RWPE2 (cell line): Measurements from ENCODE around the gene DRC3.
A peak's percentile ranks its signal among the peaks of the same experiment; 100 is the strongest.

ENCODE experiments used
- ATAC-seq: fragments of 200-7000 bp; cut with Tn5 transposase; 3 replicates; pipeline ENCODE4 v1.9.1; 2021; ENCODE audit warnings: low read depth
- DNase-seq: peaks from one replicate; pipeline ENCODE4 v3.0.0-alpha.2; 2020; ENCODE audit warnings: low spot score
- H3K27ac ChIP-seq: fragments of 450-650 bp; 2 replicates; pipeline ENCODE4 v1.5.1; 2017; ENCODE audit warnings: mild to moderate bottlenecking; ENCODE audit not compliant: poor library complexity, severe bottlenecking
- H3K27me3 ChIP-seq: fragments of 250-450 bp; sonication (Bioruptor Pico); 2 replicates; pipeline ENCODE4 v1.5.1; 2021; ENCODE audit warnings: mild to moderate bottlenecking, moderate library complexity; ENCODE audit not compliant: insufficient read depth, poor library complexity, severe bottlenecking
- H3K36me3 ChIP-seq: fragments of 250-450 bp; sonication (Bioruptor Pico); 2 replicates; pipeline ENCODE4 v1.5.1; 2020; ENCODE audit warnings: low read depth, mild to moderate bottlenecking, moderate library complexity
- H3K4me1 ChIP-seq: fragments of 250-450 bp; sonication (Bioruptor Pico); 2 replicates; pipeline ENCODE4 v1.5.1; 2021; ENCODE audit warnings: mild to moderate bottlenecking, moderate library complexity; ENCODE audit not compliant: insufficient read depth, poor library complexity, severe bottlenecking
- H3K4me3 ChIP-seq: fragments of 250-450 bp; sonication (Bioruptor Pico); 2 replicates; pipeline ENCODE4 v1.5.1; 2021; ENCODE audit warnings: mild to moderate bottlenecking, moderate library complexity; ENCODE audit not compliant: severe bottlenecking
- H3K9me3 ChIP-seq: fragments of 250-450 bp; sonication (Bioruptor Pico); 2 replicates; pipeline ENCODE4 v1.5.1; 2021; ENCODE audit warnings: mild to moderate bottlenecking, moderate library complexity; ENCODE audit not compliant: severe bottlenecking
- TF ChIP-seq, protein P1 (sequence below): fragments of 450-650 bp; IDR thresholded peaks from one replicate; pipeline ENCODE4 v1.5.1; 2017; ENCODE audit warnings: mild to moderate bottlenecking, moderate library complexity; ENCODE audit not compliant: poor library complexity, severe bottlenecking

Gene DRC3

GRCh38 chr17:18025241-18025944, 52.7 kb downstream of the DRC3 start:
- peak overlapping the region; percentile 23 for H3K27ac ChIP-seq
- peak; percentile 59 for DNase-seq
- no peak overlapping the region for H3K4me3 ChIP-seq
- H3K9me3 ChIP-seq: no peaks in the 10 kb centered on the region
- H3K4me1 ChIP-seq: peaks cover 17% of the 10 kb centered on the region
- peak; percentile 95 for ATAC-seq
- TF ChIP-seq, protein P1, sequence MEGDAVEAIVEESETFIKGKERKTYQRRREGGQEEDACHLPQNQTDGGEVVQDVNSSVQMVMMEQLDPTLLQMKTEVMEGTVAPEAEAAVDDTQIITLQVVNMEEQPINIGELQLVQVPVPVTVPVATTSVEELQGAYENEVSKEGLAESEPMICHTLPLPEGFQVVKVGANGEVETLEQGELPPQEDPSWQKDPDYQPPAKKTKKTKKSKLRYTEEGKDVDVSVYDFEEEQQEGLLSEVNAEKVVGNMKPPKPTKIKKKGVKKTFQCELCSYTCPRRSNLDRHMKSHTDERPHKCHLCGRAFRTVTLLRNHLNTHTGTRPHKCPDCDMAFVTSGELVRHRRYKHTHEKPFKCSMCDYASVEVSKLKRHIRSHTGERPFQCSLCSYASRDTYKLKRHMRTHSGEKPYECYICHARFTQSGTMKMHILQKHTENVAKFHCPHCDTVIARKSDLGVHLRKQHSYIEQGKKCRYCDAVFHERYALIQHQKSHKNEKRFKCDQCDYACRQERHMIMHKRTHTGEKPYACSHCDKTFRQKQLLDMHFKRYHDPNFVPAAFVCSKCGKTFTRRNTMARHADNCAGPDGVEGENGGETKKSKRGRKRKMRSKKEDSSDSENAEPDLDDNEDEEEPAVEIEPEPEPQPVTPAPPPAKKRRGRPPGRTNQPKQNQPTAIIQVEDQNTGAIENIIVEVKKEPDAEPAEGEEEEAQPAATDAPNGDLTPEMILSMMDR: no peak
- H3K27me3 ChIP-seq: no peaks in the 10 kb centered on the region
- H3K36me3 ChIP-seq: peaks cover 21% of the 10 kb centered on the region

DNA sequence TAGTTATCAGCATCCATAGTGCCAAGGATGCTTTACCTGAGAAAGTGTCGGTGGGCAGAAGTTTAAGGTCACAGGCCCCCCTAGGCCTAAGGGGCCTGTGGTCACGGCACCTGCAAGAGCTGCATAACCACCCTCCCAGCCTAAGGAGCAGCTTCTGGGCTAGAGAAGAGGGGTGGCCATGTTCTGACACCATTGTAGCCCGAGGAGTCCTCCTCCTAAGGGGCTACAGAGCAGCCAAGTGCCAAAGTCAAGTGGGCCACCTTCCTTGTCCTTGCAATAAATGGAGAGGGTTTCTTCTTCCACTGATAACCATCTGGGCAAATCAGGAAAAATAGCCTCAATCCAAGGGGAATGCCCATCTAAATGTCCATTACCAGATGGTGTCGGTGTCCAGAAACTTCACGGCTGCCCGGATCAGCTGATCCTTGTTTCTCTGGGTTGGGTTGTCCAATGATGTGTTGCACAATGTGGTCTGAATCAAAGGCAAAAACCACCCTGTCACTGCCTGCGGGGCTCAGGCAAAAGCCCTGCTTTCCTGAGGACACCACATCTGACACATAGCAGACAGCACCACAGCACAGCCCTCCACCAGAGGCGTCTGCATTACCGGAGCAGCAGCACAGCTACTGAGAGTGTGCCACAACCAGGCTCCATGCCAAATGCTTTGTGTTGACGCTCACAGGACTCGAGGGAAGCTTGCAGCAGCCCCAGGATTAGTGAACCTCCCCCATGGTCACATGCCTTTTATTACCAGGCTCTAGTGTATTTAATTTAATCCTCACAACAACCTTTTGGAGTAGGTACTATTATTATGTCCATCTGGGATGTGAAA, 53.5 kb downstream of the DRC3 start:
- peak overlapping the region; percentile 23 for H3K27ac ChIP-seq
- no peak for ATAC-seq

GRCh38 chr17:18027280-18027679, 54.6 kb downstream of the DRC3 start:
- ATAC-seq (no peak), DNase-seq (no peak)
- Histone ChIP-seq H3K27ac (no peak overlapping the region), H3K36me3 (peaks cover 14% of the 10 kb centered on the region), H3K27me3 (no peaks in the 10 kb centered on the region), H3K4me1 (peaks cover 23% of the 10 kb centered on the region), H3K9me3 (no peaks in the 10 kb centered on the region), H3K4me3 (no peak overlapping the region)
- TF ChIP-seq, protein P1: no peak

More for the DNA sequence above, 53.5 kb downstream of the DRC3 start:
- Histone ChIP-seq H3K36me3 (peaks cover 21% of the 10 kb centered on the region), H3K4me3 (no peak overlapping the region), H3K9me3 (no peaks in the 10 kb centered on the region), H3K27me3 (no peaks in the 10 kb centered on the region), H3K4me1 (peaks cover 17% of the 10 kb centered on the region)
- TF ChIP-seq, protein P1: no peak
- no peak for DNase-seq

DNA sequence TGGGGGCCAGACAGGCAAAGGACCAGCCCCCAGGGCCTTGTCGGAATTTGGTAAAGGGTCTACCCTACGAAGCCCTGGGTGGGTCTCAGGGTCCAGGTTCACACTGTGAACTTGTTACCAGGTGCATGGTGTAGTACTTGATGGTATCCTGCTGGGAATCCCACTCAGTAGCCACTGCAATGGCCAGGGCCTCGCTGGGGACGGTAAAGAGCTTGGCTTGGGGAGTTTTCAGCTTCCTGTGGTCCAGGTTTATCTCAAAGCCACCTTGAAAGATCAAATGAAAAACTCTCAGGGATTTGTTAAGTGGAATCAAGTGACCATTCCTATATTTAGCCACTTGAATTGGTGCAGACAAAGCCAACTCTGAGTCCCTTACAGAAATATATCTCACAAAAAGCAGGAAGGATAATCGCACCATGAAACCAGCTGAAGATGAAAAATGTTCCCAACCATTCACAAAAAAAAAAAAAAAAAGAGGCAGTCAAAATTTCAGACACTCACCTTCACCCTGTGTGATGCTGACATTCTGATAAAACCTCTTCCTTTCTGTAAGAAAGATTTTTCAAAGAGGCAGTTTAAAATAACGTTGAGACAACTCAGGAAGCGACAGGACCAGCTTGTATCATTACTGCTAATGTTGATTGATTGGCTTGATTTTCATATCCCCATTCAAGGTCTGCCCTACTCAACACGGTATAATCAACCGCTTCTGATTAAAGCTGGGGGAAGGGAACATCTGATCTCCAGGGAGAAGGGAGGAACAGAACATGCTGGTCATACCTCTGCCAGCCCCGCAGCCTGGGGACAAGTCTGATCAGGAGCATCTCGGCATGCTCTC, 55.7 kb downstream of the DRC3 start:
- TF ChIP-seq, protein P1: no peak
- no peak overlapping the region for H3K27ac ChIP-seq
- ATAC-seq (no peak), DNase-seq (no peak)
- H3K9me3 ChIP-seq: no peaks in the 10 kb centered on the region
- H3K27me3 ChIP-seq: no peaks in the 10 kb centered on the region
- peaks cover 14% of the 10 kb centered on the region for H3K36me3 ChIP-seq
- peaks cover 23% of the 10 kb centered on the region for H3K4me1 ChIP-seq
- H3K4me3 ChIP-seq: no peak overlapping the region
